Glomerular visceral epithelial cell (primary cell): ENCODE data around the gene C3orf22.
"Not testable (repeated sequence)": the region's sequence is repeated elsewhere in the genome, so short reads cannot be mapped to it uniquely, and the experiment has no call there.

Experiments used
- DNase-seq: peaks from one replicate; pipeline ENCODE4 v3.0.0-alpha.2; 2016; ENCODE audit errors: extremely low spot score

Gene C3orf22

GRCh38 chr3:126542340-126543241 lies 16.1 kb downstream of the C3orf22 start:
- no peak for DNase-seq

DNA sequence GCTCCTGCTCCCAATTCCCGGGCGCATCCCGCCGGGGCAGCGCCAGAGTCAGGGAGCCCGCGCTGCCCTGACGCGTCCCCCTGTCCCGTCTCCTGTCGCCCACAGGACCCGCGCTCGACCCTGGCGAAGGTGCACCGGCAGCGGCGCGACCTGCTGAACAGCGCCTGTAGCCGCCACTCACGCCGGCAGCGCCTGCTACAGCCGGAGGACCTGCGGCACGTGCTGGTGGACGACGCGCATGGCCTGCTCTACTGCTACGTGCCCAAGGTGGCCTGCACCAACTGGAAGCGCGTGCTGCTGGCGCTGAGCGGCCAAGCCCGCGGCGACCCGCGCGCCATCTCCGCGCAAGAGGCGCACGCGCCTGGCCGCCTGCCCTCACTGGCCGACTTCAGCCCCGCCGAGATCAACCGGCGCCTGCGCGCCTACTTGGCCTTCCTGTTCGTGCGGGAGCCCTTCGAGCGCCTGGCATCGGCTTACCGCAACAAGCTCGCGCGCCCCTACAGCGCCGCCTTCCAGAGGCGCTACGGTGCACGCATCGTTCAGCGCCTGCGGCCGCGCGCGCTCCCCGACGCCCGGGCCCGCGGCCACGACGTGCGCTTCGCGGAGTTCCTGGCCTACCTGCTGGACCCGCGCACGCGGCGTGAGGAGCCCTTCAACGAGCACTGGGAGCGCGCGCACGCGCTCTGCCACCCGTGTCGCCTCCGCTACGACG lies 16.9 kb downstream of the C3orf22 start:
- no peak for DNase-seq

DNA sequence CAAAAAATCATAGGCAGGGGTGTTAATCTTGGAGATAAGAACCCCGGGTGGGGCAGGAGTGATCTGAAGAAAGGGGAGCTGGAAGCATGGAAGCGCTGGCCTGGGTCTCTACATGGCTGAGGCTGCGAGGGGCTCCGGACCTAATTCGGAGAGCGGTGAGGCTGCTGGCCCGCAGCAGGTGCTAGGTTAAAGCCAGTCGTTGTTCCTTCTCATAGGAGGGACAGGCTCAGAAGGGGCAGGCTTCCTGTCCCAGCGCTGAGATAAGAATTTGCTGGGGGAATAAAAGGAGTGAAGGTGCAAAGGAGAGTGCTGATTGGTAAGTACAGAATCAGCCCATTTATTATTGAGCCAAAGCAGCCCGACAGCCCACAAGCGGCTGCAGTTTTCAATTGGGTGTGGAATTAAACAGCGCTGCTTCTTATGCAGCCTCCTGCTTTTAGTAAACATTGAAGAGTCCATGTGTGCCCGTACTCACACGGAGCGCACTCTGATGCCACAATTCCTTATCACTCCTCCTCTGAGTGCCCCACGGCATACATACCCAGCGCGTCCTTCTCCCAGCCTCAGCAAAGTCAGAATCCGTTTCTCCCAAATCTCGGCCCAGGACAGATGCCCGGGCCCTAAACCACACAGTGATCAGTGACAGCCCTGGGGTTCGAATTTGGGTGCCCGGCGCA lies 17.6 kb downstream of the C3orf22 start:
- DNase-seq, result no peak

DNA sequence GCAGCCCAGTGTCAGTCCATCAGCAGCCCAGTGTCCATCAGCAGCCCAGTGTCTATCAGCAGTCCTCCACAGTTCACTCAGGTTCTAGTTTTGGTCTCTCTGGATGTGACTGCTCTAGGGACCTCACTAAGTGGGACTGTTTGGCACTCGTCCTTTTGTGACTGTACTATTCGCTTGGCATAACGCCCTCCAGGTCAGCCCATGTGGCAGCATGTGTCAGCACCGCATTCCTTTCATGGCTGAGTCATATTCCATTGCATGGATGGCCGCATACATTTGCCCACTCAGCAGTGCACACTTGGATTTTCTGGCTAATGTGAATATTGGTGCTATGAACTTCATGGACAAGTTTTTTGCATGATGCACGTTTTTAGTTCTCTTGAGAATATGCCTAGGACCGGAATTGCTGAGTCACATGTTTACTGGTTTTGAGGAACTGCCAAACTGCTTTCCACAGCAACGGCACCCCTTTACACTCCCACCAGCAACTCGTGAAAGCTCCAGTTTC lies 18.3 kb downstream of the C3orf22 start:
- peak; percentile 90 for DNase-seq

DNA sequence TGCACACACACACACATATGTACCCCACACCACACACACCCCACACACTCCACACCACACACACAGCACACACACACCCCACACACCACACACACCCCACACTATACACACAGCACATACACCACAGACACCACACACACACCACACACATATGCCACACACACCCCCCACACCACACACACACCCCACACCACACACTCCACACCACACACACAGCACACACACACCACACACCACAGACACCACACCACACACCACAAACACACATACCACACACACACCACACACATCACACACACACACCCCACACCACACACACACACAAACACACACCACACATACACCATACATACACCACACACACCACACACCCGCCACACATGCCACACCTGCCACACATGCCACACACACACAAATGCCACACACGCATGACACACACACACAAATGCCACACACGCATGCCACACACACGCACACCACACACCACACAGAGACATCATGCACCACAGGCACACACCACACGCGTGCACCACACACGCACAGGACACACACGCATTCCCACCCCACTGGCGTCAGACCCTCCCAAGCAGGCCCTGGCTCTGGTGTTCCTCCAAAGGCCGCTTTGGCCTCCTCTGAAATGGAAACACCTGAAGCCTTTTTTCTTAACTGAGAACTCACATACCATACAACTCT lies 19.0 kb downstream of the C3orf22 start:
- DNase-seq, result no peak

- no peak for DNase-seq
These were observed 19.8 kb downstream of the C3orf22 start for GRCh38 chr3:126538966-126539365.

DNA sequence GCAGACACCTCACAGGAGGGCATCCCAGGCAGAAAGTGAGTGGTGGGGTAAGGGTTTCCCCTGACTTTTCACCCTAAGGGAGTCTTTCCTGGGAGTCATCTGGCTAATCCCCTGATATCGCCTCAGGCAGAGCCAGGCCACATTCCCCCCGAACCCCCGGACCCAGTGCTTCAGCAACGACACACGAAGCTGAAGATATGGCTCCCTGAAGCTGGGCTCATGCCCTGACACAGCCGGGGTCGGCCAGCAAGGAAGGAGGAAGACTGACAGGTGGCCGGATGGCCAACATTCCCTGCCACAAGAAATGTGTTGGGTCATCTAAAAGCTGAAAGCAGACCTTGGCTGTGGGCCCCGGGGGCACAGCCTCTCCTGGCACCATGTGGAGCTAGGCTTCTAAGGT lies 20.4 kb downstream of the C3orf22 start:
- no peak for DNase-seq

DNA sequence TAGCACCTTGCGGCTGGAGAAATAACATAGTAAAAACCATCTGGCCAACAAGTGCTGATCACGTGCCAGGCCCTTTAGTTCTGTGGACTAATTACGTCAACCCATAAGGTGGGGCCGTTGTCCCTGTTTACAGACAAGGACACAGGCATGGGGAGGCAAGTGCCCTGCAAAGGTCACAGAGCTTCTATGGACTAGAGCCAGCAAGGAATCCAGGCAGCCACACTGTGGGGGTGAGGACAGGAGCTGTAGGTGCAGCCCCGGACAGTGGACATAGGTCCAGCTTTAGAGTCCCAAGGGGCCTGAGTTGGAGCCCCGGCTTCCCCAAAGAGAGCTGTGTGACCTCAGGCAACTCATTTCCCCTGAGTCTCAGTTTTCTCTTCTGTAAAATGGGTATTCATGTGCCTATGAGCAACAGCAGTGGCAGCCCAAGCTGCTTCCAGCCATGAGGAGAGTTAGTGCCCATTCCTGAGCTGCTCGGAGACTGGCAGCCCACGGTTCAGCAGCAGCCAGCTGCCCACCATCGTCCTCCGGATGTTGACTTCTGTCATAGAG lies 20.9 kb downstream of the C3orf22 start:
- no peak for DNase-seq

- no peak for DNase-seq
These were observed 21.5 kb downstream of the C3orf22 start for GRCh38 chr3:126537116-126537729.

GRCh38 chr3:126536126-126536525 lies 22.6 kb downstream of the C3orf22 start:
- no peak for DNase-seq

DNA sequence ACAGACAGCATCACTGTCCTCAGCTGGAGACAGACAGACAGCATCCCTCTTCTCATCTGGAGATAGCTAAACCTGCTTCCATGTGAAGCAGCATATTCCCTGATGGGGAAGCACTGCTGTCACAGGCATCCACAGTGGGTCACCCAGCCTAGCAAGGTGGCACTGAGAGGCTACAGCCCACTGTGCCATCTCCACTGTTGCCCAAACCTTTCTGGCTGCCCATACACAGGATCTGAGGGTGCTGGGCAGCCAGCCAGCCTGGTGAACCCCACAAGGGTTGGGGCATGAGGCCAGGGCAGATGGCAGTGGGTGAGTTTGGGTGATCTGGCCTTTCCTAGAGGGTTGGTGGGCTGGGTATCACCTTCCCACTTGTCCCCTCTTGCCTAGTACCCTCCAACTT lies 23.1 kb downstream of the C3orf22 start:
- no peak for DNase-seq

DNA sequence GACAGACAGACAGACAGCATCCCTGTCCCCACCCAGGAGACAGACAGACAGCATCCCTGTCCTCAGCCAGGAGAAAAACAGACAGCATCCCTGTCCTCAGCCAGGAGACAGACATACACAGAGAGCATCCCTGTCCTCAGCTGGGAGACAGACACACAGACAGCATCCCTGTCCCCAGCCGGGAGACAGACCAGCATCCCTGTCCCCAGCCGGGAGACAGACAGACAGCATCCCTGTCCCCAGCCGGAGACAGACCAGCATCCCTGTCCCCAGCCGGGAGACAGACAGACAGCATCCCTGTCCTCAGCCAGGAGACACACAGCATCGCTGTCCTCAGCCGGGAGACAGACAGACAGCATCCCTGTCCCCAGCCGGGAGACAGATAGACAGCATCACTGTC lies 24.0 kb downstream of the C3orf22 start:
- not testable (repeated sequence) for DNase-seq

DNA sequence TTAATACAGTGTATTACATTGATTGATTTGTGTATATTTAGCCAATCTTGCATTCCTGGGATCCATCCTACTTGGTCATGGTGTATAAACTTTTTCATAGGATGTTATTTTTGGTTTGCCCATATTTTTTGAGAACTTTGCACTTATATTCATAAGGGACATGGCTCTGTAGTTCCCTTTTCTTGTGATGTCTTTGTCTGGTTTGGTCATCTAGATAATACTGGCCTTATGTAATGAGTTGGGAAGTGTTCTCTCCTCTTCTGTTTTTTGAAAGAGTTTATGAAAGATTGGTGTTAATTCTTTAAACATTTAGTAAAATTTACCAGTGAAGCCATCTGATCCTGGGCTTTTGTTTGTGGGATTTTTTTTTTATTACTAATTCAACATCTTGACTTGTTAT lies 25.2 kb downstream of the C3orf22 start:
- no peak for DNase-seq

DNA sequence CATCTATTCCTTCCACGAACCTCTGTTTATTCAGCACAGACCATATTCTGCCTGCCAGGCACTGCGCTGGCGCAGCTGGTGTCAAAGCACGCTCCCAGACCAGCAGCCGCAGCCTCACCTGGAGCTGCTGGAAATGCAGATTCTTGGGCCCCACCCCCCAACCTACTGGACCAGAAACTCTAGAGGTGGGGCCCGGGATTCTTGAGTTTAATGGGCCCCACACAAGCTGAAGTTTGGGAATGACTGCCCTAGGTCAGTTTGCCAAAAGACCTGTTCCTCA lies 27.7 kb downstream of the C3orf22 start:
- no peak for DNase-seq

DNA sequence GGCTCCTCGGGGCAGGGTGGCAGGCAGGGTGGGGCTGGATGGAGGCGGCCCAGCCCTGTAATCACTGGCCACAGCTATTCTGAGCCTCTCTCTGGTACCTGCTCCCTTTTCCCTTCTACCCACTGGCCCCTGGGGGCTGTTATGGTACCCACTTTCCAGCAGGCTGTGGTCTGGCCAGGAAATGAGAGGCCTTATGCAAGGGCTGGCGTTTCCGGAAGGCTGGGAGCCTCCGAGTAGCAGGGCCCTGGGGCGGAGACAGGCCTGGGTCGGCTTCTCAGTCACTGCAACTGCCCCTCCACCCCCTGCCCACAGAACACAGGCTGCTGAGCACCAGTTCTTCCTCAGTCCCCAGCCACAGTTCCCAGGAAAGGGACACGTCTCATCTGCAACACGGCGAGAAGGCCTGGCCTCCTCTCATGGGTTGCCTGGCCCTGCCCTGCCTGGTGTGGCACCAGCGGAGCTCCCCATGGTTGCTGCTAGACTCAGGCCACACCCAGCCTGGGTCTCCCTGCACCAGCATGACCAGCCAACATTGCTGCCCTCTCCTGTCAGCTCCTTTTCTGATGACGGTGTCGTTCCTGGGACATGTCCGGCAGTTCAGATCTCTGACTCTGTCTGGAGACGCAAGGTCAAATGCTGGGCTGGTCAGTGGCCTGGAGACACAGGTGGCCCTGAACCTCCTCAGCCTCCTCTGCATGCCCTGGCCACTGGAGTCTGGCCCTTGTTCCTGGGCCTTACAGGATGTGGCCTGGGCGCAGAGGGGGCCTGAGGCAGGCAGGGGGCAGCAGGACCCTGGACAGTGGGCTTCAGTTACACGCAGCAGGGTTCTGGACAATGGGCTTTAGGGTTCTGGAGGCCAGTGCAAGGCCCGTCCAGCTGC lies 28.3 kb downstream of the C3orf22 start:
- DNase-seq, result no peak

DNA sequence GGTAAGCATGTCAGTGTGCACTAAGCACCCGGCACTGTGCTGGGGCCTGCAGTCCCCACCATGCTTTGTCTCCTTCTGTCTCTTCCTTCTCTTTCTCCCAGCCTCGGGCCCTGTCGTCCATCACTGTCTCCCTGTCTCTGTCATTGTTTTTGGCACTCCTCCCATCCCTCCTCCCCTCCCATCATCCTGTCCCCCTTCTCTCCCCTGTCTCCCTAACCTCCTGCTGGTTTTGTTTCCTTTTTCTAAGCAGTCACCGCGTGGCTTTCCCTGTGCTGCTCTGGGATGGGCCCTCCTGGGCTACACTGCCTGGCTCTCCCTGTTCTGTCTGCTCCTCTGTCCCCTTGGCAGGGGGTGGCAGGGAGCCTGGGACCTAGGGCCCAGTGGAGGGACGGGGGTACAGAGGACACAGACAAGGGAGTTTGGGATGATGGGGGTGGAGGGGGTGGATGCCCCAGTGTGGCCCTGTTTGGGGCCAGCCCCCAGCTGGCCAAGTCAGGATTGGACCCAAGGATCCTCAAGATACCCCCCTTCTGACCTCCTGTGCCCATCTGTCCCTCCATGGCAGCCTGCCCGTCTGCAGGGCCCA lies 29.1 kb downstream of the C3orf22 start:
- no peak for DNase-seq

DNA sequence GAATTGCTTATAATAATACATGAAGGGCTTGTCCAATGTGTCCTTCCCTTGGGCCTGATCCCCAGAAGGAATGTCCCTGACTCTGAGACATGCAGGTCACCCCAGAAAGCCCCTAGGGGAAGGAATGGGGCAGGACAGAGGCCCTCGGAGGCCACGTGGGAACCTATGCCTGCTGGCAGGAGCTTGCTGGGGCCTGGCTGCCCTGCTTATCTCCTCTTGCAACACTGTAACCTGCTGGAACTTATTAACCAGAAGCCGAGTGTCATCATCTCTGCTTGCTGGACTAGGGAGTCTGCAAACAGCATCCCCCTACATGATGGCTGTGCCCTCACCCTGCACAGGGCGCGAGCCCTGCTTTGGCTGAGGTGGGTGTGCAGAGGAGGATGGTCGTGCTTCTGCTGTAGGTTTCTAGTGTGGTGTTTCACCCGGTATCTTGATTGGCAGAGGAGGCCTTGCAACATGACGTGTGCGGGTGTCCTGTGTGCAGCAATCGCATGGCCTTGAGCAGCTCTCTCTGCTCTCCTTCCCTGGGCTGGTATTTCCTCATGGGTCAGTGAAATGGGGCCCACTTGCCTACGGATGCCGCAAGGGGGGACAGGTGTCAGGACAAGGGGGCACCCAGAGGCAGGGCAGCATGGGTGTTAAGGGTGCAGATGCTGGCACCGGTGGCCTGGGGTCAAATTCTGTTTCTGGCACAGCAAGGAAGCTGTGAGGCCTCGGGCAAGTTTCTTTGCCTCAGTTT lies 29.8 kb downstream of the C3orf22 start:
- peak; percentile 66 for DNase-seq

GRCh38 chr3:126528419-126528799 lies 30.3 kb downstream of the C3orf22 start:
- no peak for DNase-seq
